GM12878 (cell line): ENCODE data around the gene ENAH. TPM values are rescaled to one million over a fixed set of nuclear protein-coding genes. Genes with fewer than 3 reads are reported as not detected.

ENCODE experiments used
- ATAC-seq: fragments of 200-7000 bp; cut with Tn5 transposase; 3 replicates; pipeline ENCODE4 v1.9.1; 2020; ENCODE audit warnings: mild to moderate bottlenecking, moderate library complexity
- BruUV-seq: library from RNA; stranded (reverse); fragments of 400-500 nt; replicated peaks from 2 replicates; lab custom pipeline; 2021; lab: Mats Ljungman, UMichigan
- CTCF ChIA-PET: fragments of 300-600 bp; sonication (Branson Sonifier 250); formaldehyde crosslinking; extraction: SDS; loops from one replicate; lab custom pipeline; 2021; ENCODE audit warnings: inconsistent platforms; lab: Yijun Ruan, JAX
- POLR2A ChIA-PET: fragments of 350-600 bp; formaldehyde crosslinking; extraction: SDS; loops from one replicate; lab custom pipeline; 2021; ENCODE audit warnings: inconsistent platforms; lab: Charles Lee
- RAD21 ChIA-PET: fragments of 300-600 bp; sonication (Branson Sonifier 250); formaldehyde crosslinking; loops from one replicate; lab custom pipeline; 2023; ENCODE audit warnings: antibody characterized with exemption; ENCODE audit not compliant: unreplicated experiment; lab: Charles Lee
- SMC1A ChIA-PET: fragments of 300-600 bp; sonication (Branson Sonifier 250); formaldehyde crosslinking; loops from one replicate; lab custom pipeline; 2023; ENCODE audit not compliant: unreplicated experiment, uncharacterized antibody; lab: Charles Lee
- DNase-seq: peaks from one replicate; pipeline ENCODE4 v3.0.0-alpha.2; 2011; ENCODE audit warnings: low read depth, low spot score
- FAIRE-seq: peaks from 3 replicates; lab custom pipeline; 2011; peaks lifted over from hg19 to GRCh38; lab: Jason Lieb, UNC
- H2AFZ ChIP-seq: 2 replicates; pipeline ENCODE4 v1.6.0; 2011; ENCODE audit warnings: low read depth, low read length, control low read depth; ENCODE audit not compliant: control insufficient read depth
- H3K27ac ChIP-seq: 2 replicates; pipeline ENCODE4 v1.5.1; 2011; ENCODE audit warnings: control low read depth; ENCODE audit not compliant: control insufficient read depth, insufficient read depth
- H3K27me3 ChIP-seq, 2 experiments: replicated peaks in 1 of 2; 2 replicates each; pipeline versions ENCODE4 v1.6.0 to v1.6.1; 2011; ENCODE audit warnings: low read length in 1 of 2; ENCODE audit not compliant: control insufficient read depth in 2 of 2, insufficient read depth in 2 of 2
- H3K36me3 ChIP-seq, 2 experiments: 2 replicates each; pipeline ENCODE4 v1.5.1; 2011; ENCODE audit warnings: low read length in 1 of 2; ENCODE audit not compliant: control insufficient read depth in 2 of 2, insufficient read depth in 2 of 2
- H3K4me1 ChIP-seq: 2 replicates; pipeline ENCODE4 v1.6.1; 2011; ENCODE audit warnings: mild to moderate bottlenecking, low read length, moderate library complexity, mixed read lengths; ENCODE audit not compliant: control insufficient read depth, insufficient read depth
- H3K4me2 ChIP-seq: 2 replicates; pipeline ENCODE4 v1.6.0; 2011; ENCODE audit warnings: control low read depth; ENCODE audit not compliant: control insufficient read depth, insufficient read depth
- H3K4me3 ChIP-seq: fragments of 200-600 bp; sonication (generic); 2 replicates; pipeline ENCODE4 v1.5.1; 2016
- H3K79me2 ChIP-seq: 2 replicates; pipeline ENCODE4 v1.6.0; 2011; ENCODE audit warnings: low read length; ENCODE audit not compliant: control insufficient read depth, insufficient read depth
- H3K9ac ChIP-seq: 2 replicates; pipeline ENCODE4 v1.8.0; 2011; ENCODE audit warnings: low read length, control low read depth, mixed read lengths; ENCODE audit not compliant: control insufficient read depth, insufficient read depth
- H3K9me3 ChIP-seq: replicated peaks from 3 replicates; pipeline ENCODE4 v1.5.1; 2011; ENCODE audit warnings: mild to moderate bottlenecking, low read length; ENCODE audit not compliant: control insufficient read depth, insufficient read depth
- H4K20me1 ChIP-seq: 2 replicates; pipeline ENCODE4 v1.6.0; 2011; ENCODE audit not compliant: control insufficient read depth, insufficient read depth
- ATF3 ChIP-seq: IDR thresholded peaks from 2 replicates; pipeline ENCODE4 v1.6.1; 2011; ENCODE audit warnings: low read depth, mild to moderate bottlenecking, low read length, moderate library complexity, borderline replicate concordance; ENCODE audit errors: extremely low read depth
- MLLT1 ChIP-seq: fragments of 450-650 bp; IDR thresholded peaks from 2 replicates; pipeline ENCODE4 v1.6.1; 2016; ENCODE audit warnings: mild to moderate bottlenecking
- RELB ChIP-seq: fragments of 450-650 bp; IDR thresholded peaks from 2 replicates; pipeline ENCODE4 v1.6.1; 2017; ENCODE audit warnings: low read depth, mild to moderate bottlenecking, moderate library complexity
- STAT1 ChIP-seq: fragments of 450-650 bp; conservative IDR thresholded peaks from 2 replicates; pipeline ENCODE4 v1.6.1; 2014; ENCODE audit warnings: antibody characterized with exemption, mild to moderate bottlenecking
- STAT3 ChIP-seq: IDR thresholded peaks from 2 replicates; pipeline ENCODE4 v1.6.1; 2011; ENCODE audit warnings: low read depth, low read length, improper control_type of control experiment
- ZBTB4 ChIP-seq: fragments of 450-650 bp; formaldehyde crosslinking; IDR thresholded peaks from 2 replicates; pipeline ENCODE4 v1.4.0; 2022; ENCODE audit warnings: mild to moderate bottlenecking, moderate library complexity
- WGBS: methylation state at CpG from one replicate; pipeline ENCODE4 v1.1.6; 2016; ENCODE audit warnings: low lambda C conversion rate; ENCODE audit not compliant: insufficient replicate concordance, insufficient coverage; ENCODE audit errors: missing lambda C conversion rate; 5-methylcytosine and 5-hydroxymethylcytosine counted together
- in situ Hi-C: fragments of 300-500 bp; cut with MboI; formaldehyde crosslinking; loops from 9 replicates; pipeline ENCODE4 v1.14.3; 2018; ENCODE audit warnings: mixed read lengths
- intact Hi-C: fragments of 100-400 bp; cut with micrococcal nuclease; formaldehyde crosslinking; loops from one replicate; pipeline ENCODE4 v1.14.2; 2022; ENCODE audit not compliant: unreplicated experiment
- polyA plus RNA-seq, 11 experiments: library from polyadenylated mRNA; depleted of rRNA in 4 of 11; unstranded in 6 of 11; stranded (reverse) in 5 of 11; fragments of >200 nt; fragmentation: Nextera tagmentation in 4 of 11; fragmentation: Illumina TruSeq in 1 of 11; extraction: Ambion mirVana in 4 of 11; extraction: Trizol in 1 of 11; gene quantifications; 1 replicate in 1 of 11; 2 replicates in 10 of 11; pipeline versions ENCODE4 v1.2.1 to v1.2.3, GENCODE V29; 2011 to 2016; ENCODE audit warnings: inconsistent platforms in 2 of 11, missing spikeins in 2 of 11, low read depth in 1 of 11
- total RNA-seq, 4 experiments: library from RNA; depleted of rRNA in 3 of 4; stranded (reverse); fragments of >200 nt in 3 of 4; fragmentation: Illumina TruSeq in 1 of 4; extraction: Trizol in 1 of 4; gene quantifications; 2 replicates each; pipeline versions ENCODE4 v1.2.1 to v1.2.3, GENCODE V29; 2013 to 2021
- TF ChIP-seq, protein P1 (sequence below): fragments of 450-650 bp; IDR thresholded peaks from 2 replicates; pipeline ENCODE4 v1.6.1; 2018; ENCODE audit warnings: mild to moderate bottlenecking, low read depth, moderate library complexity; ENCODE audit not compliant: partially characterized antibody
- TF ChIP-seq, protein P2 (sequence below): fragments of 450-650 bp; formaldehyde crosslinking; IDR thresholded peaks from 2 replicates; pipeline ENCODE4 v1.4.0; 2020; ENCODE audit warnings: mild to moderate bottlenecking, moderate library complexity

The ENAH gene
- total and polyA plus RNA-seq, 10 of the 15 experiments (the other 5 are each of a cell fraction or from before 2014, with no cell fraction given): under 0.01 to 0.62 (median 0.06) TPM; not detected in 5

GRCh38 chr1:225667362-225667761 lies 14.4 kb upstream of the ENAH start (continued):
- TF ChIP-seq, protein P1, sequence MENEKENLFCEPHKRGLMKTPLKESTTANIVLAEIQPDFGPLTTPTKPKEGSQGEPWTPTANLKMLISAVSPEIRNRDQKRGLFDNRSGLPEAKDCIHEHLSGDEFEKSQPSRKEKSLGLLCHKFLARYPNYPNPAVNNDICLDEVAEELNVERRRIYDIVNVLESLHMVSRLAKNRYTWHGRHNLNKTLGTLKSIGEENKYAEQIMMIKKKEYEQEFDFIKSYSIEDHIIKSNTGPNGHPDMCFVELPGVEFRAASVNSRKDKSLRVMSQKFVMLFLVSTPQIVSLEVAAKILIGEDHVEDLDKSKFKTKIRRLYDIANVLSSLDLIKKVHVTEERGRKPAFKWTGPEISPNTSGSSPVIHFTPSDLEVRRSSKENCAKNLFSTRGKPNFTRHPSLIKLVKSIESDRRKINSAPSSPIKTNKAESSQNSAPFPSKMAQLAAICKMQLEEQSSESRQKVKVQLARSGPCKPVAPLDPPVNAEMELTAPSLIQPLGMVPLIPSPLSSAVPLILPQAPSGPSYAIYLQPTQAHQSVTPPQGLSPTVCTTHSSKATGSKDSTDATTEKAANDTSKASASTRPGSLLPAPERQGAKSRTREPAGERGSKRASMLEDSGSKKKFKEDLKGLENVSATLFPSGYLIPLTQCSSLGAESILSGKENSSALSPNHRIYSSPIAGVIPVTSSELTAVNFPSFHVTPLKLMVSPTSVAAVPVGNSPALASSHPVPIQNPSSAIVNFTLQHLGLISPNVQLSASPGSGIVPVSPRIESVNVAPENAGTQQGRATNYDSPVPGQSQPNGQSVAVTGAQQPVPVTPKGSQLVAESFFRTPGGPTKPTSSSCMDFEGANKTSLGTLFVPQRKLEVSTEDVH: no peak
- no peak for TF ChIP-seq ATF3

- BruUV-seq: no TSS peak
- H4K20me1 ChIP-seq: no peaks in the 10 kb centered on the region
- H3K4me2 ChIP-seq: no peak overlapping the region
- RAD21 ChIA-PET: no interaction called here
- in situ Hi-C loops: no loop called here
- no peak overlapping the region for H3K9ac ChIP-seq
- no peak overlapping the region for H3K27ac ChIP-seq
- POLR2A ChIA-PET: no interaction called here
- H3K9me3 ChIP-seq: no peaks in the 10 kb centered on the region
- DNase-seq: no peak
- H3K4me3 ChIP-seq: no peak overlapping the region
- H3K27me3 ChIP-seq: no peaks in the 10 kb centered on the region
- H3K36me3 ChIP-seq: no peaks in the 10 kb centered on the region
- CTCF ChIA-PET: no interaction called here
- H2AFZ ChIP-seq: no peak overlapping the region
- no peak for ATAC-seq
- FAIRE-seq: no peak
- WGBS: 30% methylated on average over 4 of the region's 4 CpGs
- intact Hi-C loops: no loop called here
- SMC1A ChIA-PET: no interaction called here
- H3K4me1 ChIP-seq: no peaks in the 10 kb centered on the region
- no peaks in the 10 kb centered on the region for H3K79me2 ChIP-seq
- TF ChIP-seq MLLT1: no peak
- TF ChIP-seq STAT1: no peak
- no peak for TF ChIP-seq RELB
- TF ChIP-seq STAT3: no peak
- TF ChIP-seq ZBTB4 (CRISPR knock-in tag): no peak
- TF ChIP-seq, protein P2, sequence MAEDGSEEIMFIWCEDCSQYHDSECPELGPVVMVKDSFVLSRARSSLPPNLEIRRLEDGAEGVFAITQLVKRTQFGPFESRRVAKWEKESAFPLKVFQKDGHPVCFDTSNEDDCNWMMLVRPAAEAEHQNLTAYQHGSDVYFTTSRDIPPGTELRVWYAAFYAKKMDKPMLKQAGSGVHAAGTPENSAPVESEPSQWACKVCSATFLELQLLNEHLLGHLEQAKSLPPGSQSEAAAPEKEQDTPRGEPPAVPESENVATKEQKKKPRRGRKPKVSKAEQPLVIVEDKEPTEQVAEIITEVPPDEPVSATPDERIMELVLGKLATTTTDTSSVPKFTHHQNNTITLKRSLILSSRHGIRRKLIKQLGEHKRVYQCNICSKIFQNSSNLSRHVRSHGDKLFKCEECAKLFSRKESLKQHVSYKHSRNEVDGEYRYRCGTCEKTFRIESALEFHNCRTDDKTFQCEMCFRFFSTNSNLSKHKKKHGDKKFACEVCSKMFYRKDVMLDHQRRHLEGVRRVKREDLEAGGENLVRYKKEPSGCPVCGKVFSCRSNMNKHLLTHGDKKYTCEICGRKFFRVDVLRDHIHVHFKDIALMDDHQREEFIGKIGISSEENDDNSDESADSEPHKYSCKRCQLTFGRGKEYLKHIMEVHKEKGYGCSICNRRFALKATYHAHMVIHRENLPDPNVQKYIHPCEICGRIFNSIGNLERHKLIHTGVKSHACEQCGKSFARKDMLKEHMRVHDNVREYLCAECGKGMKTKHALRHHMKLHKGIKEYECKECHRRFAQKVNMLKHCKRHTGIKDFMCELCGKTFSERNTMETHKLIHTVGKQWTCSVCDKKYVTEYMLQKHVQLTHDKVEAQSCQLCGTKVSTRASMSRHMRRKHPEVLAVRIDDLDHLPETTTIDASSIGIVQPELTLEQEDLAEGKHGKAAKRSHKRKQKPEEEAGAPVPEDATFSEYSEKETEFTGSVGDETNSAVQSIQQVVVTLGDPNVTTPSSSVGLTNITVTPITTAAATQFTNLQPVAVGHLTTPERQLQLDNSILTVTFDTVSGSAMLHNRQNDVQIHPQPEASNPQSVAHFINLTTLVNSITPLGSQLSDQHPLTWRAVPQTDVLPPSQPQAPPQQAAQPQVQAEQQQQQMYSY (CRISPR knock-in tag): no peak
Measured at GRCh38 chr1:225666495-225666894, 13.6 kb upstream of the ENAH start.
